ENCODE data around the gene TLCD3B. TPM values are rescaled to one million over a fixed set of nuclear protein-coding genes. Genes with fewer than 3 reads are reported as not detected.
A peak's percentile ranks its signal among the peaks of the same experiment; 100 is the strongest.

The TLCD3B gene
- total and polyA plus RNA-seq, 9 of the 15 experiments (the other 6 are each of a cell fraction or from before 2014, with no cell fraction given), result 0.10 to 0.52 (median 0.23) TPM; not detected in 4

- TF ChIP-seq CTCF (IDR thresholded peaks at IDR 0.05 in 2 of 3, conservative IDR thresholded peaks at IDR 0.05 in 1 of 3; ENCODE audit: insufficient read depth in 2 of 3, low read depth in 1 of 3, low read length in 3 of 3) (no peak), ZBTB7A (IDR thresholded peaks at IDR 0.05; ENCODE audit: borderline replicate concordance, control insufficient read depth, low read depth, low read length) (no peak), BRD9 (IDR thresholded peaks at IDR 0.05; ENCODE audit: low read depth, partially characterized antibody) (peak; percentile 18), HMGXB4 (CRISPR knock-in tag; IDR thresholded peaks at IDR 0.05) (0 out of 2 replicates have a peak, but pooled peaks have one; percentile 51), PHB (CRISPR knock-in tag; IDR thresholded peaks at IDR 0.05) (no peak), JUN (IDR thresholded peaks at IDR 0.05; ENCODE audit: borderline replicate concordance, low read depth, low read length) (peak; percentile 54; the same call in 1 of the 2 replicates), JUN (CRISPR knock-in tag; IDR thresholded peaks at IDR 0.05; ENCODE audit: borderline replicate concordance) (peak; percentile 84; the same call in 1 of the 2 replicates), KAT8 (IDR thresholded peaks at IDR 0.05; ENCODE audit: low read depth) (no peak), THAP12 (CRISPR knock-in tag; IDR thresholded peaks at IDR 0.05) (0 out of 2 replicates have a peak, but pooled peaks have one; percentile 37), ZNF77 (CRISPR knock-in tag; IDR thresholded peaks at IDR 0.05) (no peak), KDM2B (CRISPR knock-in tag; IDR thresholded peaks at IDR 0.05) (0 out of 2 replicates have a peak, but pooled peaks have one; percentile 3), ZNF175 (CRISPR knock-in tag; IDR thresholded peaks at IDR 0.05; ENCODE audit: low read depth) (peak; percentile 63; the same call in 1 of the 2 replicates), SRSF3 (IDR thresholded peaks at IDR 0.05; ENCODE audit: insufficient read depth, low read length) (0 out of 2 replicates have a peak, but pooled peaks have one; percentile 68), HDAC3 (IDR thresholded peaks at IDR 0.05; ENCODE audit: borderline replicate concordance, partially characterized antibody) (no peak), ZBTB34 (CRISPR knock-in tag; IDR thresholded peaks at IDR 0.05) (no peak), FOXP1 (CRISPR knock-in tag; IDR thresholded peaks at IDR 0.05) (peak; percentile 91), RBM39 (optimal IDR thresholded peaks at IDR 0.05; ENCODE audit: low read depth, low read length) (no peak)
These were observed 34.9 kb downstream of the TLCD3B start, which contains the start of gene INO80E (continued) for GRCh38 chr16:29995911-29996765.

All from K562 (cell line).